ENCODE data around the gene C11orf21. TPM values are rescaled to one million over a fixed set of nuclear protein-coding genes. Genes with fewer than 3 reads are reported as not detected.

Gene C11orf21
- total RNA-seq, 1 donor from 2014 or later: 66.5 TPM

DNA sequence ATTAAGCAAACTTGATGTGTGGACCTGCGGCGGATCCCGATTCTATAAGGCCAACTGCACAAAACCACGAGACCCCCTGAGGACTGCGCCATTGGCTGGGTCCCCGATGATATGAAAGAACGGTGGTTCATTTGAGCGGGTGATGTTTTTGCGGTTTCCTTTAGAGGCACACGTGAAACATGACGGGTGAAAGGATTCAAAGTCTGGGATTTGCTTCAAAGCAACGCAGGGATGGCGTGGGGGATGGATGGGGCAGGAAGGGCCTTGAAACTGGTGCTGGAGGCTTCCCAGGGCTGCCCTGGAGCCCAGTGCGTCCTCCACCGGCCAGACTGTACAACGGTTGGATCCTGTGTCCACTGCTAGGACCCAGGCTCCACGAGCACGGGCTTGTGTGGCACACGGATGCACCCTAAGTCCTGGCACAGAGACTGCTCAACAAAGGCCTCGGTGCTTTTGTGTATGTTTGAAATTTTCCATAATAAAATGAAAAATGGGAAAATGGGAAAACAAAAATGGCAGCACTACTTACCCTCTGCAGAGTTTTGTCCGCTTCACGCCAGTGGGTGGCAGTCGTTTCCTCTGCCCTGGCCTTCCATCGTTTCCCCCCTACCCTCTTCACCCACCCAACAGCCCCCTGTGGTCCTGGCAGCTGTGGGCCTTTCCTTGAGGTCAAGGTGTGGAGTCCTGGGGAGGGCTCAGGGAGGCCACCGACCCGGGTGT is 35.0 kb downstream of the C11orf21 start:
- no peak for DNase-seq
- ATAC-seq: no peak
- intact Hi-C loops (cut with micrococcal nuclease): no loop called here

GRCh38 chr11:2265854-2266585 is 35.7 kb downstream of the C11orf21 start:
- intact Hi-C loops (cut with micrococcal nuclease): no loop called here
- ATAC-seq (no peak), DNase-seq (no peak)

- intact Hi-C loops (cut with micrococcal nuclease): no loop called here
- ATAC-seq: peak; percentile 16
- peak; percentile 55 for DNase-seq
Observed at GRCh38 chr11:2265396-2265795, 36.3 kb downstream of the C11orf21 start.

GRCh38 chr11:2264366-2265053 is 37.2 kb downstream of the C11orf21 start:
- DNase-seq: no peak
- intact Hi-C loops (cut with micrococcal nuclease): no loop called here
- no peak for ATAC-seq

GRCh38 chr11:2263724-2264360 is 37.9 kb downstream of the C11orf21 start:
- intact Hi-C loops (cut with micrococcal nuclease): no loop called here
- DNase-seq (no peak), ATAC-seq (no peak)

- intact Hi-C loops (cut with micrococcal nuclease): no loop called here
Observed at GRCh38 chr11:2263071-2263565, 38.6 kb downstream of the C11orf21 start.

DNA sequence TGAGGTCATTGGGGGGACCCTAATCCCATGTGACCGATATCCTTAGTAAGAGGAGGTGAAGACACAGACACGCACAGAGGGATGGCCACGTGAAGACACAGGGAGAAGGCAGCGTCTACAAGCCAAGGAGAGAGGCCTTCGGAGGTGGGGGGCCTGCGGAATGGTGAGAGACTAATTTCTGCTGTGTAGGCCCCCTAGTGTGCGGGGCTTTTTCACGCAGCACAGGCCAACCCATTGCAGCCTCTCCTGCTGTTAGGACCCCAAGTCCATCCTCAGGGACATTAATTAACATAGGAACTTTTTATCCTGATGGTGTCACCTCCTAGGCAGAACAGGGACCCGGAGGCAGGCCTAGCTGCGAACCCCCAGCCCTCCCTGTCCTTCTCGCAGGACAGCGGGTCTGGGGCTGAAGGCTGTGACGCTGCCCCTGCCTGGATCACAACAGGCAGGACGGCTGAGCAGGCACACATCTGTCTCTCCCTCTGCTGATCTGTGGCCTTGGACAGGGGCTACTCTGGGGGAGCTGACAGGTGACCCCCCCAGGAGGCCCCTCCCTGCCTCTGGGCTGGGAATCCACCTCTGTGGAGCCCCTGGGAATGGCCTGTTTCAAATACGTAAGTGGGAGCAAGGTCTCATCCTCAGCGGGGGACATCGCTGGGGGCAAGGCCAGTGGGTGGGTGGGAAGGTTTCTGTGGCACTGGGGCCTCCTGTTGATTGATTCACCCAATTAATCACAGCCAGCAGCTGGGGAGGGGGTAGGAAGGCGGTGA is 39.2 kb downstream of the C11orf21 start:
- ATAC-seq: no peak
- intact Hi-C loops (cut with micrococcal nuclease): no loop called here
- no peak for DNase-seq

More at GRCh38 chr11:2263071-2263565, 38.6 kb downstream of the C11orf21 start:
- DNase-seq: no peak
- no peak for ATAC-seq

GRCh38 chr11:2261436-2262230 is 40.1 kb downstream of the C11orf21 start:
- intact Hi-C loops (cut with micrococcal nuclease): no loop called here
- DNase-seq (no peak), ATAC-seq (no peak)

DNA sequence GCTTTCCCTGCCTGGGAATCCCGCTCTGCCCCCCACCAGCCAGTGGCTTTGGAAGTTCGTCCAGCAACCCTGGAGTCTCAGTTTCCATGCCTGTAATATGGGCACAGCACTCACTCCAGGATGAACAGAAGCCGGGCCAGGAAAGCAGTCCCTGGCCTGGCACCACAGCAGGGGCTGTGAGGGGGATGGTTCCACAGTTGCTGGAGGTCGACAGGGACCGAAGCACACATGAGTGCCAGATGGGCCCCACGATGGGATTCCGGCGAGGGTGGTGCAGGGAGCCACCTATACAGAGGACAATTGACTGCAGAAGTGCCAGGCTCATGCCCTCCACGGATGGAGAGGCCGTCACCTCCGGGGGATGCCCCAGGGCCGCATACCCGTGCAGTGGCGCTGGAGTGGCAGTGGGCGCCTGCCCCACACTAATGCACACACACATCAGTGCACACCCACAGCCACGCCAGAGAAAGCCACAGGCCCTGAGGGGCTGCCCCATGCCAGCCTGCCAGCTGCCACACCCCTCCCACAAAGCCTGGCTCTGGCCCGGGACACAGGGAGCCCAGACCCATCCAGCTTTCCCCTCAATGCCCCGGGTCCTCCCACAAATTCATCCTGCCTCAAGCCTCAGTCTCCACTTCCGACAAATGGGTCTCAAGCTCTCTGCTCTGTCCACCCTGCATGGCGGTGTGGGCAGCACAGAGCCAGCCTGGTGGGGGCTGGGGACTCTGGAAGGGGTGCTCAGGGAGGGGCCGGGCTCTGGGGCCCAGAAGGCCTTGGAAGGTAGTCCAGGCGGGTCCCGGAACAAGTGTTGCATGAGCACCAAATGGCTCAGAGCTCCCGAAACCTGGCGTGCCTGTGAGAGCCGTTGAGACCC is 41.0 kb downstream of the C11orf21 start:
- no peak for ATAC-seq
- intact Hi-C loops (cut with micrococcal nuclease): no loop called here
- no peak for DNase-seq

DNA sequence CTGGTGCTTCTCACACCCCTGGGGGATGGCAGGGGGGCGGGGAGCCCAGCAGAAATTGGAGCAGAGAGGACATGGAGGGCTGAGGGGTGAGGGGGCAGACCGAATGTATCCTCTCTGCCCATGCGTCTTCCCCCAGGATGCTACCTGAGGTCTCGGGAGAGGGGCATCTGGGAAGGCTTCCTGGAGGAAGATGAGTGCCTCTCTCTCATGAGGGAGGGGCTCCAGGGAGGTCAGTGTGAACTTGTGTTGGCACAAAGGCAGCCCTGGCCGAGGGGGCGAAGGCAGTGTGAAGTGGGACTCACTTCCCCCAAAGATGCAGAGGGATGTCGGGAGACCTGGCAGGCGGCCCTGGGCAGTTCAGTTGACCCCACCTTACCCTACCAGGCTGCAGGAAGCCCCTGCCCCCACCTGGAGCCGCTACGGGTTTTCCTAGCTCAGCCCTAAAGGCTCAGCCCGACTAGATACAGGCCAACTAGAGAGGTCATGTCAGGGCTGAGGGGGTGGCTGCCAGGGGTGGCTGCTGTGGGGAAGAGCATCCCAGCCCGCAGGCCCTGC is 41.7 kb downstream of the C11orf21 start:
- DNase-seq: no peak
- intact Hi-C loops (cut with micrococcal nuclease): no loop called here
- ATAC-seq: no peak

DNA sequence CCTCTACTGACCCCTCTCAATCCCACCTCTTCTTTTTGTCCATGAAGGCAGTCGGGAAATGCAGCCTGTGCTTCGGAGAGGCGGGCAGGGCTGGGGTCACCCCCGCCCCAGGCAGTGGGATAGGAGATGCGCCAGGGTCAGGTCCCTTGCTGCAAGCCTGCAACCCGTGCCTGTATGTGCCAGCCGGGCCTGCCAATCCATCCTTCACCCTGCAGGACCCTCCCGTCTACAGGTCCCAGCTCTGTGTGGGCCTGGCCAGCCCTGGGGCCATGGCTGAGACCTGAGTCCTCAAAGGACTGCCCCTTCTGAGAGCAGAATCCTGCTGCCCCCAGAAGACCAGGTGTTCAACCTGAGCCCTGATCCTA is 42.3 kb downstream of the C11orf21 start:
- DNase-seq (no peak), ATAC-seq (no peak)
- intact Hi-C loops (cut with micrococcal nuclease): no loop called here

- intact Hi-C loops (cut with micrococcal nuclease): no loop called here
- no peak for ATAC-seq
- no peak for DNase-seq
Observed at GRCh38 chr11:2258501-2259465, 42.9 kb downstream of the C11orf21 start.

- DNase-seq (no peak), ATAC-seq (no peak)
- intact Hi-C loops (cut with micrococcal nuclease): no loop called here
Observed at GRCh38 chr11:2256951-2257700, 44.6 kb downstream of the C11orf21 start.

- no peak for ATAC-seq
Observed at GRCh38 chr11:2256293-2256913, 45.3 kb downstream of the C11orf21 start.

GRCh38 chr11:2252018-2252417 is 49.7 kb downstream of the C11orf21 start:
- no peak for DNase-seq
- intact Hi-C loops (cut with micrococcal nuclease): no loop called here
- no peak for ATAC-seq

More at GRCh38 chr11:2256293-2256913, 45.3 kb downstream of the C11orf21 start:
- intact Hi-C loops (cut with micrococcal nuclease): no loop called here
- DNase-seq: no peak

Measured in left ventricle myocardium superior (tissue), 1 donor.